ENCODE results near the gene IFT172. TPM values are rescaled to one million over a fixed set of nuclear protein-coding genes. Genes with fewer than 3 reads are reported as not detected.
"Not testable (repeated sequence)": the region's sequence is repeated elsewhere in the genome, so short reads cannot be mapped to it uniquely, and the experiment has no call there.

The IFT172 gene
- total RNA-seq, 2 experiments from 2014 or later, result 7.7 to 8.2 TPM

DNA sequence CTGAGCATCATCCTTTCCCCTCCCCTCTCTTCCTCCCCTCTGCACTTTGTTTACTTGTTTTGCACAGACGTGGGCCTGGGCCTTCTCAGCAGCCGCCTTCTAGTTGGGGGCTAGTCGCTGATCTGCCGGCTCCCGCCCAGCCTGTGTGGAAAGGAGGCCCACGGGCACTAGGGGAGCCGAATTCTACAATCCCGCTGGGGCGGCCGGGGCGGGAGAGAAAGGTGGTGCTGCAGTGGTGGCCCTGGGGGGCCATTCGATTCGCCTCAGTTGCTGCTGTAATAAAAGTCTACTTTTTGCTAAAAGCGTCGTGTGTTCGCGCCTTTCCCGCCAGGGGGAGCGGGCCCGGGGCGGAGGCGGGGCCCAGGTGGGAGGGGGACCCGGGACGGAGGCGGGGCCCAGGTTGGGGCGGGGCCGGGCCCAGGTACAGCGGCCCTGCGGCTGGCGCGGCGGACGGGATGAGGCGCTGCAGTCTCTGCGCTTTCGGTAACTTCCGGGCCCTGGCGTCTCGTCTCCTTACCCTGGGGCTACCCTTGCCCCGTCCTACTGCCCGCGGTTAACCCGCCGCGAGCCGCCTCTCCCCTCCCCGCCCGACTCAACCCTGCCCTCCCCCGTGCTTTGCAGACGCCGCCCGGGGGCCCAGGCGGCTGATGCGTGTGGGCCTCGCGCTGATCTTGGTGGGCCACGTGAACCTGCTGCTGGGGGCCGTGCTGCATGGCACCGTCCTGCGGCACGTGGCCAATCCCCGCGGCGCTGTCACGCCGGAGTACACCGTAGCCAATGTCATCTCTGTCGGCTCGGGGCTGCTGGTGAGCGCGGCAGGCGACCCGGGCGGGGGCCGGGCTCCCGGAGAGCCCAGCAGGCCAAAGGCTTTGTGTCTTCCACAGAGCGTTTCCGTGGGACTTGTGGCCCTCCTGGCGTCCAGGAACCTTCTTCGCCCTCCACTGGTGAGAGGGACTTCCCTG, 47.3 kb downstream of the IFT172 start, which contains the start of gene KRTCAP3:
TSS of gene KRTCAP3 (plus strand) at position 424 of the 962 bp plus-strand sequence. CDS start at position 456, 32 bp downstream.
- intact Hi-C loops (cut with micrococcal nuclease), result no loop called here
- POLR2A ChIA-PET, result no interaction called here
- CTCF ChIA-PET, result no interaction called here
- Mint-ChIP-seq H3K27me3 (no peaks in the 10 kb centered on the region), H3K36me3 (peaks cover 37% of the 10 kb centered on the region), H3K9me3 (no peaks in the 10 kb centered on the region), H3K4me1 (ENCODE audit: low read depth) (no peaks in the 10 kb centered on the region), H3K27ac (no peak within 1 kb of the TSS), H3K4me3 (peak within 1 kb of the TSS; percentile 9)
- DNase-seq, result peak; percentile 43

DNA sequence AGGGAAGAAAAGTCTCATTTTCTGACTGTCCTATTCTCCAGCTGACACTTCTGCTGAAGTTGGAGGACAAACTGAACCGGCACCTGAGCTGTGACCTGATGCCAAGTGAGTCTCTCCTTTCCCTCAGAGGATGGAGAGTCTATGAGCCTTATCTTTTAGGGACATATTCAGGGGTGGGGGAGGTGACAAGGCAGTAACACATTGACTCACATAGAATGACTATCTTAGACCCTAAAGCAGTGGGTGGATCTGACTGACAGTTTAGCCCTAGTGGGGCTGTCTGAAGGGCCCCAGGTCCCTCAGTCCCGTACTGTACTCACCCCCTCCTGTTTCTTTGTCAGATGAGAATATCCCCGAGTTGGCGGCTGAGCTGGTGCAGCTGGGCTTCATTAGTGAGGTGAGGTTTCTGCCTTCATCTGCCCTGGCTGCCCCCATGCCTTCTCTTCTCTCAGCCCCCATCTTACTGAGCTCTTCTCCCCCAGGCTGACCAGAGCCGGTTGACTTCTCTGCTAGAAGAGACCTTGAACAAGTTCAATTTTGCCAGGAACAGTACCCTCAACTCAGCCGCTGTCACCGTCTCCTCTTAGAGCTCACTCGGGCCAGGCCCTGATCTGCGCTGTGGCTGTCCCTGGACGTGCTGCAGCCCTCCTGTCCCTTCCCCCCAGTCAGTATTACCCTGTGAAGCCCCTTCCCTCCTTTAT, 48.2 kb downstream of the IFT172 start:
- Mint-ChIP-seq H3K27ac (no peak overlapping the region), H3K4me1 (ENCODE audit: low read depth) (no peaks in the 10 kb centered on the region), H3K27me3 (no peaks in the 10 kb centered on the region), H3K36me3 (peaks cover 43% of the 10 kb centered on the region), H3K9me3 (no peaks in the 10 kb centered on the region), H3K4me3 (no peak overlapping the region)
- intact Hi-C loops (cut with micrococcal nuclease), result no loop called here
- DNase-seq, result no peak
- POLR2A ChIA-PET, result no interaction called here
- CTCF ChIA-PET, result no interaction called here

DNA sequence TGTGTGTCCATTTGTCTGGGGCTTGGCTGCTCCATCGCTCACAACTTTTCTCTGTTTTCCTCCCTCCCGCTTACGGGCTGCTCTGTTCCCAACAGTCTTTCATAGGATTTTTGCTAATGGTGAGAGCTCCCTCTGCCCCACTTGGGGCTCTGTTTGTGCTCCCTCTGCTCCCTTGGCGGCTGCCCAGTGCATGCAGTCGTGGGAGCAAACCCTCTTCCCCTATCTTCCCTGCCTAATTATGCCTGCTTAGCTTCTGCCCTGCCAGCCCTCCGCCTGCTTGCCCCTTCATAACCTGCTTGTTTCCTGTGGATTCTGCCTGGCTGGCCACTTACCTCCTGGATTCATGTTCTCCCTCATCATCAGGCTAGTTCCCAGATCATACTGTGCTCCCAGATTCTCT, 53.9 kb downstream of the IFT172 start:
- Mint-ChIP-seq H3K9me3 (no peaks in the 10 kb centered on the region), H3K4me3 (no peak overlapping the region), H3K27me3 (no peaks in the 10 kb centered on the region), H3K4me1 (ENCODE audit: low read depth) (peaks cover 22% of the 10 kb centered on the region), H3K36me3 (peaks cover 57% of the 10 kb centered on the region), H3K27ac (no peak overlapping the region)
- ChIA-PET POLR2A (no interaction called here), CTCF (no interaction called here)
- intact Hi-C loops (cut with micrococcal nuclease), result loop anchor here (10.0 kb wide), 1 partner anchor 221 kb away; the partner anchor contains the start of genes ATRAID, CAD and SLC5A6
- DNase-seq, result no peak

DNA sequence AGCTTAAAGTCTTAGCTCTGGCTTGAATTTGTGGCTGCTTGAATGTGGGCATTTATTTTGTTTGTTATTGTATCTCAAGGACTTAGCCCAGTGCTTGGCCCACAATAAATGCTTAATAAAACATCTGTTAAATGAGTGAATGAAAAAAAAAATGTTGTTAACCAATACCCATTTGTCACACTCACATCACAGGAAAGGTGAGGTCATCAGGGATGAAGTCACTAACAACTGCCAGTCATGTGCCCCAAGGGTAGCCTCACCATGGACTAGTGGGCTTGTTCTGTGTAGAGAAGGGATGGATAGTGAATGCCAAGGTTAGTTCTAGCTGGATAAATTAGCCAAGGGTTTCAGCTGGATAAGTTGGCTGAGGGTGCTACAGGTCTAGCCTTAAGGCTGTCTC, 58.1 kb downstream of the IFT172 start:
- CTCF ChIA-PET, result interaction anchor here (1.0 to 6.4 kb wide), 6 partner anchors 11 to 251 kb away, joined by 3 to 53 read pairs (median 10); partner anchors contain the start of genes EIF2B4, PPM1G and SNX17
- POLR2A ChIA-PET, result interaction anchor here (1.0 to 5.5 kb wide), 3 partner anchors 22 to 251 kb away, joined by 3 to 63 read pairs (median 3); partner anchors contain the start of gene PPM1G
- Mint-ChIP-seq H3K27ac (peak overlapping the region; percentile 98), H3K4me1 (ENCODE audit: low read depth) (peaks cover 35% of the 10 kb centered on the region), H3K27me3 (no peaks in the 10 kb centered on the region), H3K4me3 (peak overlapping the region; percentile 59), H3K36me3 (peaks cover 36% of the 10 kb centered on the region), H3K9me3 (no peaks in the 10 kb centered on the region)
- intact Hi-C loops (cut with micrococcal nuclease), result loop anchor here (2.0 to 10.0 kb wide), 2 partner anchors 51 to 217 kb away; partner anchors contain the start of genes ATRAID, CAD, SLC5A6 and ZNF513
- peak; percentile 50 for DNase-seq

GRCh38 chr2:27428978-27429541, 60.5 kb downstream of the IFT172 start:
- DNase-seq, result peak; percentile 85
- Mint-ChIP-seq H3K27ac (peak overlapping the region; percentile 98), H3K27me3 (no peaks in the 10 kb centered on the region), H3K36me3 (peaks cover 18% of the 10 kb centered on the region), H3K4me3 (peak overlapping the region; percentile 99), H3K4me1 (ENCODE audit: low read depth) (peaks cover 35% of the 10 kb centered on the region), H3K9me3 (no peaks in the 10 kb centered on the region)
- intact Hi-C loops (cut with micrococcal nuclease), result loop anchor here (1.0 to 2.0 kb wide), 6 partner anchors 20 to 254 kb away; partner anchors contain the start of genes CCDC121, GPN1, IFT172 and PPM1G
- CTCF ChIA-PET, result interaction anchor here (1.1 to 6.4 kb wide), 7 partner anchors 9 to 254 kb away, joined by 3 to 53 read pairs (median 10); partner anchors contain the start of genes EIF2B4, PPM1G, SNX17 and ZNF513
- POLR2A ChIA-PET, result interaction anchor here (0.7 to 5.5 kb wide), 10 partner anchors 17 to 200 kb away, joined by 3 to 63 read pairs (median 4); partner anchors contain the start of genes CCDC121, GPN1, GTF3C2 and PPM1G

DNA sequence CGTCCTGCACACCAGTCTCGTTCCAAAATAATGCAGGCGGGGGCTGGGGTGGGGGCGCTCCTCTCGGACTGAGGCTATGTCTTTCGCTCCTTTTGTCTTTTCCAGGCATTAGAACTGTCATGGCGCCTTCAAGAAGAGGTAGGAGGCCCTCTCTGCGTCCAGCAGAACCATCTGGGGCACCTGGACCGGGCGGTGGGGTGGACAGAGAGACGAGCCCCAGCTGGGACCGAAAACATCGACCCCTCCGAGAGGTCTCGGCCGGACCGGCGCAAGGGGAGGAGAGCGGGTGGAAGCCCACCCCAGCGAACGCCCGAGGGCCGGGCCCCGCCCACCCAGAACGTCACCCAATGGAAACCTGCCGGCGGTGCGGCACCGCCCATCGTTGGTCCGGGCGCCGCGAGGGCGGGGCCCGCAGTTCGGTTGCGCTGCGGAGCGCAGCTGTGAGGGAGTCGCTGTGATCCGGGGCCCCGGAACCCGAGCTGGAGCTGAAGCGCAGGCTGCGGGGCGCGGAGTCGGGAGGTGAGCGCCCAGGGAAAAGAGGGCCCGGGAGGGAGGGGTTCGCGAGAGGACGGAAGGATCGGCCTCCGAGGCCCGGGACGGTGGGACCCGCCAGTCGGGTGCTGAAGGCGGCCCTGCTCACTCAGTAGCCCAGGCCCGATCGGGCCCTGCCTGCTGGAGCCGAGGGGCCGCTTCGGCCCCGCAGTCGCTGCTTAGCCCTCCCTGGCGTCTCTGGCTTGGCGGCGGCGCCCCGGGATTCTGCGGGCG, 61.1 kb downstream of the IFT172 start, which contains the start of gene NRBP1:
TSS of gene NRBP1 (plus strand) at position 419 of the 765 bp plus-strand sequence. CDS start 4,643 bp downstream, outside the sequence.
- Mint-ChIP-seq H3K27ac (peak within 1 kb of the TSS; percentile 98), H3K27me3 (no peaks in the 10 kb centered on the region), H3K9me3 (no peaks in the 10 kb centered on the region), H3K4me1 (ENCODE audit: low read depth) (peaks cover 35% of the 10 kb centered on the region), H3K4me3 (peak within 1 kb of the TSS; percentile 99), H3K36me3 (peaks cover 12% of the 10 kb centered on the region)
- POLR2A ChIA-PET, result interaction anchor here (0.6 to 5.5 kb wide), 10 partner anchors 11 to 254 kb away, joined by 3 to 63 read pairs (median 4); partner anchors contain the start of genes GTF3C2, PPM1G and ZNF513
- intact Hi-C loops (cut with micrococcal nuclease), result loop anchor here (1.0 to 2.0 kb wide), 6 partner anchors 19 to 255 kb away; partner anchors contain the start of genes CCDC121, GPN1, IFT172 and PPM1G
- peak; percentile 94 for DNase-seq
- CTCF ChIA-PET, result interaction anchor here (1.0 to 6.4 kb wide), 7 partner anchors 8 to 254 kb away, joined by 3 to 53 read pairs (median 10); partner anchors contain the start of genes EIF2B4, PPM1G and SNX17

GRCh38 chr2:27427863-27428212, 61.7 kb downstream of the IFT172 start:
- no peaks in the 10 kb centered on the region for H3K9me3 Mint-ChIP-seq
- H3K4me3 Mint-ChIP-seq, result peak overlapping the region; percentile 97
- no peaks in the 10 kb centered on the region for H3K27me3 Mint-ChIP-seq
- peaks cover 8% of the 10 kb centered on the region for H3K36me3 Mint-ChIP-seq
- DNase-seq, result no peak
- peaks cover 30% of the 10 kb centered on the region for H3K4me1 Mint-ChIP-seq (ENCODE audit: low read depth)
- ChIA-PET CTCF (interaction anchor here (1.0 to 6.4 kb wide), 4 partner anchors 19 to 255 kb away, joined by 3 to 53 read pairs (median 32); partner anchors contain the start of genes EIF2B4, PPM1G and SNX17), POLR2A (interaction anchor here (0.6 to 5.5 kb wide), 5 partner anchors 11 to 255 kb away, joined by 3 to 63 read pairs (median 6); partner anchors contain the start of genes GTF3C2, PPM1G and ZNF513)
- intact Hi-C loops (cut with micrococcal nuclease), result loop anchor here (1.0 to 2.0 kb wide), 6 partner anchors 19 to 255 kb away; partner anchors contain the start of genes CCDC121, GPN1, IFT172 and PPM1G
- H3K27ac Mint-ChIP-seq, result peak overlapping the region; percentile 97

- POLR2A ChIA-PET; intact Hi-C loops (cut with micrococcal nuclease); H3K36me3 Mint-ChIP-seq; H3K4me1 Mint-ChIP-seq (ENCODE audit: low read depth); H3K4me3 Mint-ChIP-seq; H3K9me3 Mint-ChIP-seq; DNase-seq; H3K27me3 Mint-ChIP-seq; H3K27ac Mint-ChIP-seq; CTCF ChIA-PET: not testable (repeated sequence)
These were observed 64.5 kb downstream of the IFT172 start for GRCh38 chr2:27425039-27425438.

DNA sequence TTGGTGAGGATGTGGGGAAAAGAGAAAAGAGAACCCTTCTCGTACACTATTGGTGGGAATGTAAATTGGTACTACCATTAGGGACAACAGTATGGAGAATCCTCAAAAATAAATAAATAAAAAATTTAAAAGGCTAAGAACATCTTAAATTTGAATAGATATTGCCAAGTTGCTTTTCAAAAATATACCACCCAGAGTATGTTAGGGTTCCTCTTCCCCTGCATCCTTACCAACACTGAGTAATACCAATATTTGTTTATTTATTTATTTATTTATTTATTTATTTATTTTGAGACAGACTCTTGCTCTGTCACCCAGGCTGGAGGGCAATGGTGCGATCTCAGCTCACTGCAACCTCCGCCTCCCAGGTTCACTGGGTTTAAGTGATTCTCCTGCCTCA, 66.6 kb downstream of the IFT172 start:
- Mint-ChIP-seq H3K4me1 (ENCODE audit: low read depth) (peaks cover 5% of the 10 kb centered on the region), H3K27ac (no peak overlapping the region), H3K27me3 (no peaks in the 10 kb centered on the region), H3K36me3 (no peaks in the 10 kb centered on the region), H3K9me3 (no peaks in the 10 kb centered on the region), H3K4me3 (no peak overlapping the region)
- ChIA-PET POLR2A (no interaction called here), CTCF (interaction anchor here (0.8 kb wide), 1 partner anchor 281 kb away, joined by 3 read pairs; no protein-coding TSS in a partner anchor)
- intact Hi-C loops (cut with micrococcal nuclease), result no loop called here
- DNase-seq, result no peak

- CTCF ChIA-PET, result interaction anchor here (0.6 to 2.0 kb wide), 2 partner anchors 8 to 47 kb away, joined by 3 to 10 read pairs; partner anchors contain the start of gene NRBP1
- no peaks in the 10 kb centered on the region for H3K27me3 Mint-ChIP-seq
- no peaks in the 10 kb centered on the region for H3K4me1 Mint-ChIP-seq (ENCODE audit: low read depth)
- no peak overlapping the region for H3K4me3 Mint-ChIP-seq
- H3K9me3 Mint-ChIP-seq, result no peaks in the 10 kb centered on the region
- POLR2A ChIA-PET, result no interaction called here
- intact Hi-C loops (cut with micrococcal nuclease), result no loop called here
- no peak for DNase-seq
- H3K36me3 Mint-ChIP-seq, result no peaks in the 10 kb centered on the region
- H3K27ac Mint-ChIP-seq, result no peak overlapping the region
These were observed 67.8 kb downstream of the IFT172 start for GRCh38 chr2:27421660-27422250.

All from activated CD4-positive, alpha-beta memory T cell treated with anti-CD3 and anti-CD28 coated beads for 36 hours (primary cell).